ENCODE measurements around the gene FRMD3.

Gene FRMD3

GRCh38 chr9:83431101-83432060 is 106.8 kb downstream of the FRMD3 start:
- DNase-seq = no peak

- no peak for DNase-seq
Measured at GRCh38 chr9:83430681-83431080, 107.5 kb downstream of the FRMD3 start.

DNA sequence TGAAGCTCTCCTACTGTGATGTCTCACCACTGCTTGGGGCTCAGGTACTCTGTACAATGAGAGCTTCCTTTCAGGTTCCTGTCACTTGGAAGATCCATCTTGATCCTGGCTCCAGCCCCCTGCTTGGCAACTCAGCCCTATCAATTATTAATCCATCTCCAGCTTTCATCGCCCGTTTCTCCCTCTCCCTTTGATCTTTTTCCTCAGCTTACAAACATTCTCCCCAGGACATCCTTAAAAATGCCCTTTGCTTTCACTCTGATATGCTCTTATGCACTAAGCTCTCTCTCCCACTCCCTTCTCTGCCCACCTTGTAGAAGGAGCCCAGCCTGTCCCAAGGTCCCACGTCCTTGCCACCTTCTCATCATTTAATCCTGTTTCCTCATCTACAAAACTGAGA is 109.0 kb downstream of the FRMD3 start:
- DNase-seq = no peak

- DNase-seq = no peak
Measured at GRCh38 chr9:83425240-83425639, 113.0 kb downstream of the FRMD3 start.

DNA sequence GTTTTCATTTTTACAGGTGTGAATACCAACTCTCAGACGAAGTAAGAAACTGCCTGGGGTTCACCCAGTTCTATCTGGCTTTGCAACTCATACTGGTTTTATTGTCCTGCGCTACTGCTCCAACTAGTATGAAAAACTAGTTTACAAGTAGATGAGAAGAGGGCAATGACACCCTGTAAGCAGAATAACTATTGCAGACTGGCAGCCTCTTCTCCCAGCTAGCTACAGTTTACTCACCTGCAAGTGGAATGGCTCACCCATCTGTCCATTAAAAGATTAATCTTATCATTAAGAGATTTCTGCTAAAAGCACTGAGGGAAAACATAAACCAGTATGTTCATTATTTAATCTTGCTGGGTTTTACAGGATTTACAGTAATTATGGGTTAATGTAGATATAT is 113.4 kb downstream of the FRMD3 start:
- no peak for DNase-seq

DNA sequence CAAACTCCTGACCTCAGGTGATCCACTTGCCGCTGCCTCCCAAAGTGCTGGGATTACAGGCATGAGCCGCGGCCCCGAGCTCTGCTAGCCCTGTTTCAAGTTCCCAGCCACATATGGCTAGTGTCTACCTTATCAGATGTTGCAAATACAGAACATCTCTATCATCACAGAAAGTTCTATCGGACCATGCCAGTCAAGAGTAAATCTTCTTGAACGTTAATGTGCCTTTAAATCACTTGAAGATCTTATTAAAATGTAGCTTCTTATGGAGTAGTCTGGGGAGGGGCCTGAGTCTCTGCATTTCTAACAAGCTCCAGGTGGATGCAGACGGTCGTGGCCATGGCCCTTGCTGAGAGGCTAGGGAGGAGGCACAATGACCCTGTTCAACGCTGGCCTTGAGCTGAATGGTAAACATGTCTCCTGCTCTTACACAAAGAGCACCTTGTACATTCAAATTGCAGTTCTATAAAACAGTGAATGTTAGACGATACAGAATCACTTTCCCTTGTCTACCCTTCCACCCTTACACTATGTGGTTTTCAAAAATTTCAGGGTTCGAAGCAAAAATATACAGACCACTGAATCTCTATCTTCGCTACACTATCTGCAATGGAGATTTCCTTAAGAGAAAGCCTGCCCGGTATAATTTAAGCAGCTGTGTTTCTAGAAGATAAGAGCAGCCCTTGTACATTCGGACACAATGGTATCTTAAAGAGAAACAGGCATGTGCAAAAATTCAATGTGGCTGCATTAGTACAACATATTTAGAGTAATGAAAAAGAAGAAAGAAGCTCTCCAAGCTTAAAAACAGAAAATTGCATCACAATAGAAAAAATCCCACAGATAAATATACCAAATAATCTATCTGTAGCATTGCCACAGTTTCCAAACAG is 114.1 kb downstream of the FRMD3 start:
- no peak for DNase-seq

GRCh38 chr9:83422527-83422926 is 115.7 kb downstream of the FRMD3 start:
- DNase-seq = no peak

DNA sequence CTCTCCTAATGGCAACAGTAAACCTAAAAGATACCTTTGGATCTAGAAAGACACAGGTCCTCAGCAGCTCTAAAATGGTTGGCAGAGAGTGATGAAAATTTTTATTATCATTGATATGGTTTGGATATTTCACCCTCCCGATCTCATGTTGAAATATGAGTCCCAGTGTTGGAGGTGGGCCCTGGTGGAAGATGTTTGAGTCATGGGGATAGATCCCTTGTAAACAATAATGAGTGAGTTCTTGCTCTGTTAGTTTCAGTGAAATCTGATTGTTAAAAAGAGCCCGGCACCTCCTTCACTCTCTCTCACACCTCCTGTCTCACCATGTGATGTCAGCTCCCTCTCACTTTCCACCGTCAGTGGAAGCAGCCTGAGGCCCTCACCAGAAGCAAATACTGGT is 117.7 kb downstream of the FRMD3 start:
- DNase-seq = no peak

DNA sequence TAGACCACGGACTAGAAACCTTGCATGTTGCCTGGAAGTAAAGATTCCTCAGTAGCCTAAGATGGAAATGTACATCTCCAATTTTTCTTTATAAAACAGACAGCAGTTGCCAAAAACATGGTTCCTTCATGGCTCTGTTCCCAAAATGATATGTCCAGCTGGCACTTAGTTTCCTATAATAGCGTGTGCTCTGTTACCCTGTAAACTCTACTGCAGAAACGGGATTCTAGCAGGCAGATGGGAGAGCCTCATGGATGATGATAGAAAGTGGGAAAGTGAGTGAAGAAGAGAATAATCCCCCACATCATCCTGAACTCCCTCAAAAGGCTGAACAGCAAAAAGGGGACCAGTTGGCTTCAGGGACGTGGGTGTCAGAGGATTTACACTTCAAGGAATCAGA is 118.2 kb downstream of the FRMD3 start:
- no peak for DNase-seq

- no peak for DNase-seq
Measured at GRCh38 chr9:83418283-83418682, 119.9 kb downstream of the FRMD3 start.

DNA sequence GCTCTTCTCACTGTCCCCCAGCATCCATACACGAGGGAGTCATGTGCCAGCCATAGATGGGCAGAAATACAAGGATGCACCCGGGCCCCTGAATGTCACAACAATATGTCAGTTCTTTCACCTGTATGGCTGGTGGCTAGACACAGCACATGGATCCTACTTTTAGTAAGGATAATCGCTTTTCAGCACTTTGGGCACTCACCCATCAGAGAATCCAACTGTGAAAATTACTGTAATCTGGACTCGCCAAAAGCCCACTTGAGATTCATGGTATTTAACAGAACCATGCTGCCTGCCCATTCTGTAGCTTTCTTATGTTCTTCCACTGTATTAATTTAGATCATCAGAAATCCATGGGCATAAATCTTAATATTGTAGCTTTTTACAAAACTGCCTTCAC is 124.8 kb downstream of the FRMD3 start:
- DNase-seq = no peak

DNA sequence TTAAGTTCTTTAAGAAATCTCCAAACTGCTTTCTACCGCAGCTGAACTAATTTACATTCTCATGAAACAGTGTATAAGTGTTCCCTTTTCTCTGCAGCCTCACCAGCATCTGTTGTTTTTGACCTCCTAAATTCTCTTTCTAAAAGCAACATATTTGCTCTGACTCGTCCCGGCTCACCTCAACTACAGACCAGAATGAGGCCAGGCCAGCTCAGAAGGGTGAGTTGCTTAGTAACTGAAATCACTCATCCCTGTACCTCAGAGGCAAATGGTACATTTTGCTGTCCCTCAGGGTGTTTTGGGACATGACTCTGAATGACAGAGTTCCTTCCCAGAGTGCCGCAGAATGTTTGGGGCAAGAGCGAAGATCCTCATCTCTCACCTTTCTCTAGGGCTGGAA is 127.5 kb downstream of the FRMD3 start:
- DNase-seq = no peak

- DNase-seq = no peak
Measured at GRCh38 chr9:83406921-83407320, 131.3 kb downstream of the FRMD3 start.

- DNase-seq = no peak
Measured at GRCh38 chr9:83405759-83406158, 132.4 kb downstream of the FRMD3 start.

- DNase-seq = no peak
Measured at GRCh38 chr9:83403527-83404238, 134.5 kb downstream of the FRMD3 start.

DNA sequence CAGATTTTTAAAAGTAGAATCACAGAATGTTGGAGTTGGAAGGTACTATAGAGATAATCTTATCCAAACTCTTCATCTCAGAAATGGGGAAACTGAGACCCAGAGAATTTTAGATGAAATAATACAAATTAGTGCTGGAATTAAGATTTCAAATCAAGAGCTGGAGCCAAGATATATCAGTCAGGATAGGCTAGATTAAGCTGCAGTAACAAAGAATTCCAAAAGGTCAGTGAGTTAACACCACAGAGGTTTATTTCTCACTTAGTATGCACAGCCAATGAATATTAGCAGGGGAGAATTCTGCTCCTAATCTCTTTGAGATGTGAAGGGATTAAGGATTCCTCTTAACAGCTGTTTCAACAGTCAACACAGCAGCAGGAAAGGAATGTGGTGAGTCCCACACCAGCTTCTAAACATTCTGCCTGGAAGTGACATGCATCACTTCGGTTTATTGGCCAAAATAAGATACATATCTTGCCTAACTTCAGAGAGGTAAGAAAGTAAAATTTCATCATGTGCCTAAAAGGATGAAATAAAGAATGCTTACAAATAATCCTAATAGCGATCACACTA is 136.8 kb downstream of the FRMD3 start:
- DNase-seq = no peak

DNA sequence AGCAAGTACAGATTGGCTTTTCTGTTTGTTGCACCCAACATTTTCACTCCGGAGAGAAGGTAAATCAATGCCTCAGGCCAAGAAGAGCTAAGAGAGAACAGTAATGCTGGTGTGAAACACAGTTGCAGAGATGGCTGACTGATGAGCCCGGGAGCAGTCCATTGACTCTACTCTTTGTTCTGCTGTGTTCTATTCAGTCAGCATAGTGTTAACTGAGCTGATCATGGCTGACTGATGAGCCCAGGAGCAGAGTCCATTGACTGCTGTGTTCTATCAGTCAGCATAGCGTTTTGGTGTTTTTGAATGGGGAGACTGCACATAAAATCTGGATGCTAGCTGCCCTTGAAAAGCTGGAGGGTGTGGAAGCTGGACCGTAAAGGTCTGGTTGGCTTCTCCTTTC is 141.4 kb downstream of the FRMD3 start:
- DNase-seq = no peak

DNA sequence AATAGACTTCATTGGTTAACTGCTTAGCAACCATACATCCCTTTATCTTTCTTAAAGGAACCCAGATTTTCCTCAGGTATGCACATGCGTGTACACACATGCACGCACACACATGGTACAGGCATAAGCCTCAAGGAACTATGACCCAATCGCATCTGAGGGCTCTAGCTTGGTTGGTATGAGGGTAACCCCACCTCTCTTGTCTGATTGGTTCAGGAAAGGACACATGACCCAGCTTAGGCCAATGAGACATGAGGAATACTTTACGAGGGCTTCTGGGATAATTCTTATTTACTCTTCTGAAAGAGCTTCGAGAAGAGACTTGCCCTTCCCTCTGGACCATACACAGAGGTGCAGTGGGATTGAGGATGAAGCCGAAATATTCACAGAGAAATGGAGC is 141.9 kb downstream of the FRMD3 start:
- DNase-seq = no peak

DNA sequence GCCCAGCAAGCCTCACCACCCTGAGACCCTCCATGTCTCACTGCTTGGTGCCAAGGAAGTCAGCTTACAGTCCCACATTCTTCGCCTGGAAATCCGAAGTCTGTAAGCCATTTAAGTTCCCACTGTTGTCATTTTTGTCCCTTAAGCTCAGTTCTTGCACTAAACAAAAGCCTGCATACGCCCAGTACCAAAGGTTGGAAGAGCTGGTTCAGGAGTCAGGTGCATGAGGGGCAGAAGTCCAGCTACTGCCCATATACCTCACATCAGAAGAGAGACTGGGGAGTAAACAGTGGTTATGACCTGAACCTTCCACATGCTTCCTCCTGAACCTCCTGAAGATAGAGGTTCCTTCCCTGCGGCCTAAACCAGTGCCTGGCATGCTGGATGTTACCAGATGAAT is 146.0 kb downstream of the FRMD3 start:
- DNase-seq = no peak

DNA sequence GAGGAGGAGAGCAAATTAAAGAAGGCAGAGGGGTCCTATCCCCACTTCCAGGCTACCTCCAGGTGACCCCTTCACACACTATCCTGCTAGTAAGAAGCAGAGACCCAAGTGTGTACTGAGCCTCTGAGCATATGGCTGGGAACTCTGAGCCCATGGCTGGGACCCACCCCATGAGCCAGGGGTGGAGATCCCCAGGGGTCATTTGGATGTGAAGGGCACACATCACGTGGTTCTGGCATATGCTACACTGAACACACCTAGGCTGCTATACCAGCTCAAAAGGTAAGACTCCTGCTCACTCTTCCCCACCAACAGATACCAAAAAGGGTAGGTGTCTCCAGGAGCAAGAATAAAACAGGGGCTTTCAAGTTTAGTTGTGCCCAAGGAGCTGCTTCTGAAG is 149.9 kb downstream of the FRMD3 start:
- DNase-seq = no peak

DNA sequence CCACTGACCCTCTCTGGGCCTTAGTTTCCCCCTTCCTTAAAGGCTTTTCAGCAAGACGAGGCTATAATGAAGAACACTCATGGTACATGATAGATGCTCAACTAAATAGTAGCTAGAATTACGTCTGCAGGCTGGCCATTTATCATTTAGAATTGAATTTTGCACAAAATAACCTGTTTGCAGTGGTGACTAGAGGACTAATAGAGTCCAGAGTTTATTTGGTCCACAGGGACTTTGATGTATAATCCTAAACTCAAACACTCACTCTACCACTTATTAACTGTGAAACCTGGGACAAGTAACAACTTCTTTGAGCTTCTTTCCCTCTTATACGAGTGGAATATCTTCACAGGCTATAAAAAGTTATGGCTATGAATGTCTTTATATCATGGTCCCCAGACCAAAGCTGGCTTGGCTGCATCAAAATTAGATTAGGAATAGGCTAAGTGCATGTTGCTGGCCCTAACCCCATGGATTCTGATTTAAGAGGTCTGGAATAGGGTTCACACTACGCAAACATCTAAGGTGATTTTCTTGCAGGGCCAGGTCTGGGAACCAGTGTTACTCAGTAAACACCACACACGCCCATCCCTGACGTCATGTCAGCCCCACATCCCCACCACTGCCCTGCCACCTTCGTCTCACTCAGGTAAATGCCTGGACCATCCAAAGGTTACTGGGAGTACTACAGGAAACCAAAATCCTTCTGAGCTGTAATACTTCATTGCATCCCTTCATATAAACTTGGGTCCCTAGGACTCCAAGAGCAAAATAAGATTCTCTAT is 150.6 kb downstream of the FRMD3 start:
- DNase-seq = no peak

GRCh38 chr9:83385317-83385716 is 152.9 kb downstream of the FRMD3 start:
- no peak for DNase-seq
